Left lobe of liver (tissue), 2 donors: ENCODE data around the gene FRMD6. TPM values are rescaled to one million over a fixed set of nuclear protein-coding genes. Genes with fewer than 3 reads are reported as not detected.

Experiments used
- ATAC-seq: fragments of 200-7000 bp; cut with Tn5 transposase; one replicate; pipeline ENCODE4 v1.9.1; 2020; ENCODE audit warnings: mild to moderate bottlenecking, moderate library complexity
- DNase-seq: peaks from one replicate; pipeline ENCODE4 v3.0.0-alpha.2; 2020; ENCODE audit warnings: low spot score
- total RNA-seq: library from RNA; stranded (reverse); gene quantifications from one replicate; pipeline ENCODE4 v1.2.1, GENCODE V29; 2021
- donor health status: DM: no; HTN: no; CAD: no; lungs with moderate emphysema.
- donor health status: DM: no; HTN: yes; CAD: no.

FRMD6 gene
- total RNA-seq = 5.6 TPM

GRCh38 chr14:51651388-51652167 lies at the start of gene FRMD6:
Gene FRMD6 (plus strand): TSS chr14:51651910. CDS start chr14:51689837, 37,927 bp downstream.
- ATAC-seq = peak; percentile 84
- peak; percentile 88 for DNase-seq

- ATAC-seq (no peak), DNase-seq (no peak)
Measured at GRCh38 chr14:51602310-51602709, 49.4 kb upstream of the FRMD6 start.

GRCh38 chr14:51603495-51603894 lies 48.2 kb upstream of the FRMD6 start:
- DNase-seq (no peak), ATAC-seq (peak; percentile 49)

- ATAC-seq (no peak), DNase-seq (no peak)
Measured at GRCh38 chr14:51604073-51604472, 47.6 kb upstream of the FRMD6 start.

- no peak for DNase-seq
- no peak for ATAC-seq
Measured at GRCh38 chr14:51605575-51605974, 46.1 kb upstream of the FRMD6 start.

- DNase-seq = no peak
- ATAC-seq = no peak
Measured at GRCh38 chr14:51607711-51608110, 44.0 kb upstream of the FRMD6 start.

GRCh38 chr14:51609251-51609954 lies 42.3 kb upstream of the FRMD6 start:
- no peak for ATAC-seq
- no peak for DNase-seq

- DNase-seq (no peak), ATAC-seq (peak; percentile 33)
Measured at GRCh38 chr14:51609955-51610283, 41.8 kb upstream of the FRMD6 start.

- no peak for ATAC-seq
Measured at GRCh38 chr14:51610771-51611170, 40.9 kb upstream of the FRMD6 start.

GRCh38 chr14:51612449-51612848 lies 39.3 kb upstream of the FRMD6 start:
- ATAC-seq = no peak
- no peak for DNase-seq

More at GRCh38 chr14:51610771-51611170, 40.9 kb upstream of the FRMD6 start:
- no peak for DNase-seq

- DNase-seq (no peak), ATAC-seq (no peak)
Measured at GRCh38 chr14:51613416-51613815, 38.3 kb upstream of the FRMD6 start.

- ATAC-seq (no peak), DNase-seq (no peak)
Measured at GRCh38 chr14:51614707-51615106, 37.0 kb upstream of the FRMD6 start.

GRCh38 chr14:51616256-51616655 lies 35.5 kb upstream of the FRMD6 start:
- DNase-seq (no peak), ATAC-seq (no peak)

- DNase-seq (peak; percentile 49), ATAC-seq (peak; percentile 98)
Measured at GRCh38 chr14:51616724-51617409, 34.8 kb upstream of the FRMD6 start.

- no peak for ATAC-seq
- DNase-seq = no peak
Measured at GRCh38 chr14:51619561-51619960, 32.1 kb upstream of the FRMD6 start.

- no peak for ATAC-seq
- no peak for DNase-seq
Measured at GRCh38 chr14:51620056-51620455, 31.7 kb upstream of the FRMD6 start.

- no peak for ATAC-seq
- no peak for DNase-seq
Measured at GRCh38 chr14:51621654-51622053, 30.1 kb upstream of the FRMD6 start.

GRCh38 chr14:51622376-51622775 lies 29.3 kb upstream of the FRMD6 start:
- no peak for ATAC-seq
- no peak for DNase-seq

GRCh38 chr14:51624955-51625569 lies 26.6 kb upstream of the FRMD6 start:
- no peak for ATAC-seq

GRCh38 chr14:51626185-51626584 lies 25.5 kb upstream of the FRMD6 start:
- ATAC-seq = no peak
- DNase-seq = no peak

More at GRCh38 chr14:51624955-51625569, 26.6 kb upstream of the FRMD6 start:
- DNase-seq = no peak

- no peak for ATAC-seq
- no peak for DNase-seq
Measured at GRCh38 chr14:51626788-51627187, 24.9 kb upstream of the FRMD6 start.
